SH-SY5Y (cell line): ENCODE results near the gene DLK2.

Source experiments
- GATA2 ChIP-seq: IDR thresholded peaks from 2 replicates; pipeline ENCODE4 v1.6.1; 2011; ENCODE audit warnings: mild to moderate bottlenecking, low read depth, low read length
- GATA3 ChIP-seq: IDR thresholded peaks from 2 replicates; pipeline ENCODE4 v1.6.1; 2011; ENCODE audit warnings: low read depth, mild to moderate bottlenecking, low read length, moderate library complexity

DNA sequence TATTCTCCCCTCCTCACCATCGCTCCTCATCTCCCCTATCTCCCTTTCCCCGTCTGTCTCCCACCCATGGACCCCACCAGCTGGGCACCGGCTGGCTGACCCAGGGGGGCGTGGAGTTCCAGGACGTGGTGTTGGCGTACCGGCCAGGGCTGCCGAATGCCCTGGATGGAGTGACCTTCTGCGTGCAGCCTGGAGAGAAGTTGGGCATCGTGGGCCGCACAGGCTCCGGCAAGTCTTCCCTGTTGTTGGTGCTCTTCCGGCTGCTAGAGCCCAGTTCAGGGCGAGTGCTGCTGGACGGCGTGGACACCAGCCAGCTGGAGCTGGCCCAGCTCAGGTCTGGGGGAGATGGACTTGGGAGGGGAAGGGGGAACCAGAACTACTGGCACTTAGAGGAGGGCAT is 7.7 kb downstream of the DLK2 start:
- TF ChIP-seq GATA2 (no peak), GATA3 (no peak)
